DMS114 treated with DMSO at 0.1 percent for 48 hours (cell line): ENCODE data around the gene TYK2.
"Not testable (repeated sequence)": the region's sequence is repeated elsewhere in the genome, so short reads cannot be mapped to it uniquely, and the experiment has no call there.

Source experiments
- DNase-seq: peaks from one replicate; lab custom pipeline; 2025; ENCODE audit not compliant: unreplicated experiment; lab: John Stamatoyannopoulos, UW

The TYK2 gene

DNA sequence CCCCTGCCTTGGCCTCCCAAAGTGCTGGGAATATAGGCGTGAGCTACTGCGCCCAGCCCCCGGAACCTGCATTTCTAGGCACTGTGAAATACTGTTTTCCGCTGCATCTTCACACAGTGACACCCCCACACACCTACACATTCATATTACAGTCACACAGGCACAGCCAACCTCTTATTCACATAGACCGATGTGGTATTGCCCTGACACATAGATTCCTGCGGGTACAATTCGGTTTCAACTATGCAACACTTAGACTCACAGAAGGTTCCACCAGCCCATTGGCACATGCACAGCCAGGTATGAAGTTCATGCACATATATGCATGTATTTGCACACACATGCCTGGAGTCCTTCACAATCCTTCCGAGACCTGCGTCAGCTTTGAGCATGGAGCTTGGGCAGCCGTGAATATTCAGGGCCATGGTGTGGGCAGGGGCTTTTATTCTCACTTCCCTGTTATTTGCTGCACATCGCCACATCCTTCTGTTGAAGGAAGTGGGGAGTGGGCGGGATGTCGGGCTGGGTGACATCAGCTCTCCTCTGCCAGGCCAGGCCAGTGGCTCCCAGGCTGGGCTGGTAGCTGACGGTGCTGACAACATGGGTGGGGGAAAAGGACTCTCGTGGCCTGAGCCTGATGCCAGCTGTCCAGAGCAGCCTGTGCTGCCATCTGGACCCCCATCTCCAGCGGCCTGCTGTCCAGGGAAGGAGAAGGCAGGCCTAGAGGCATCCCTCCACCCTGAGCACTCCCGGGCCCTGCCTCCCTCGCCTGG, 28.3 kb upstream of the TYK2 start:
- DNase-seq, result no peak

- no peak for DNase-seq
These were observed 26.7 kb upstream of the TYK2 start for GRCh38 chr19:10407096-10407495.

GRCh38 chr19:10406191-10406590, 25.8 kb upstream of the TYK2 start:
- DNase-seq, result no peak

DNA sequence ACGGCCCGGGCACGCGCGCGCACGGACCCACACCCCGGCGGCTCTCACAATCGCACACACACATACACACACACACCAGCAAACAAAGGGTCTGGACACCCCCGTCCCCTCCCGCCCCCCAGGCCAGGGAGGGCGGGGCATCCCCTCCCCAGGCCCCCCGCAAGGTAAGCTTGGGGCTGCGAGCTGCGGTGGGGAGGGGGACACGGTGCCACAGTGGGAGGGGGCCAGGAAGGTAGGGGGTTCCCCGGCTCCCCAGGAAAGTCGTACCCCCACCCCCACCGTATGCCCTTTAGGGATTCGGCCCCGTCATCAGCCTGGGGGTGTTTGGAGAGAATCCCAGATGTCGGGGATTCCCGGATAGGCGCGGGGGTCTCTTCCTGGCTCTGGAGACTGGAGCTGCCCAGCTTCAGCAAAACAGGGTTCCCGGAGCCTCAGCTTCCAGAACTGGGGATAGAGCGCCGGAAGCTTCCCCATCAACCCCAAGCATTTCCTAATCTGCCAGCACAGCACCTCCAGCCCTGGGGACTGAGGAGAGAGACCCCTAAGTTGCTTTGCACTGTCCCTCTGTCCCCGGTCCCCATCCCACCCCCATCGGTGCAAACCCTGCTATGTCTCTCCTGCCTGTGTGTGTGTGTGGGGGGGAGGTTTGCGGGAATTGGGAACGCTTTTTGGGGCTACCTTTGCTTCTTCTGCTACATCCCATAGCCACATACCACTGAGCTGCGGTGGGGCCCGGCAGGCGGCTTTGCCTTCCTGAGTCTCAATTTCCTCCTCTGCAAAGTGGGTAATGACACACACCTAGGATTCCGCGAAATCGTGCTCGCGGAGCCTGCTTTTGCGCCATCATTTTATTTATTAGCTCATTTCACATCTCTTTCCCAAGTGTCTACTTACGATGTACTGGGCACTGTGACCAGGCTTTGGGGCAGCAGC, 24.8 kb upstream of the TYK2 start:
- DNase-seq, result no peak

- DNase-seq, result peak; percentile 81
These were observed 23.0 kb upstream of the TYK2 start, which contains the start of gene CDC37 for GRCh38 chr19:10403137-10404021. TSS of gene CDC37 (minus strand) at chr19:10403542. CDS start at chr19:10403479, 63 bp downstream.

DNA sequence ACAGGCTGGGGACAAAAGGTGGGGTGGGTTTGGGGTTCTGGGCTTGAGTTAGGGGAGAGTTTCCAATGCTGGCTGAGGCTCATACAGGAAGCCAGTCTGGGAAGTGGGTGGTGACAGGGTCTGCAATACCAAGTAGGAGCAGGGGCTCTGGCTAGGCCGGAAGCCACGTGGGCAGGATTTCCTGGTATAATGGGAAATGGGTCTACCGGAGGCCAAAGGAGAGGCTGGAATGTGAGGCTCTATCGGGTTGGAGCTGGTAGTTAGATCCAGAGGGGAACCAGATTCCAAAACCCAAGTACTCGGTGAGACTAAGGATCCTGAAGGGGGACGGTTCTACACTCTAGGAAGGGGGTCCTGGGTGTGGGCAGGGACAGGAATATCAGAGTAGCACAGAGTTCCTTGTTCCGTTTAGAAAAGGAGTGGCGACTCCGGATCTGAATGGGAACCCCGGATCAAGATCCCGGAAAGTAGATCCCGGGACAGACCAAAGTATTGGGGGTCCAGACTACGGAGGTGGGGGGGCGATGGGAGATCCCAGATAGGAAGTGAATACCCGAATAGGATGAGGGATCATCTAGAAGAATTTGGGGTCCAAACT, 22.2 kb upstream of the TYK2 start:
- no peak for DNase-seq

DNA sequence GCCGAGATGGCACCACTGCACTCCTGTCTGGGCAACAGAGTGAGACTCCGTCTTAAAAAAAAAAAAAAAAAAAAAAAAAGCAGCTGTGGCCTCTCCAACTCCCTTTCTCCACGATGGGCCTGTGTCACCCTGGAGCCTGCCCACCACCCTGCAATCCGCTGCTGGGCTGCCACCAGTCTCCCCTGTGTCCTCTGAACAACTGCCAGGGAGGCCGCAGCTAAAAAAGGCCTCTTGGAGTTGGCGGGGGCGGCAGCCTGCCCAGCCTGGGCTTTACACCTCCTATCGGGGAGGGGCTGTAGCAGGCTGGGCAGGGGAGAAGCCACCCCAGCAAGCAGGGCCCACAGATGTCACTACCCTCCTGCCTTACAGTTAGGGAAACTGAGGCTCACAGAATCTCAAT, 19.5 kb upstream of the TYK2 start:
- DNase-seq, result no peak

GRCh38 chr19:10399340-10399739, 19.0 kb upstream of the TYK2 start:
- DNase-seq, result not testable (repeated sequence)

DNA sequence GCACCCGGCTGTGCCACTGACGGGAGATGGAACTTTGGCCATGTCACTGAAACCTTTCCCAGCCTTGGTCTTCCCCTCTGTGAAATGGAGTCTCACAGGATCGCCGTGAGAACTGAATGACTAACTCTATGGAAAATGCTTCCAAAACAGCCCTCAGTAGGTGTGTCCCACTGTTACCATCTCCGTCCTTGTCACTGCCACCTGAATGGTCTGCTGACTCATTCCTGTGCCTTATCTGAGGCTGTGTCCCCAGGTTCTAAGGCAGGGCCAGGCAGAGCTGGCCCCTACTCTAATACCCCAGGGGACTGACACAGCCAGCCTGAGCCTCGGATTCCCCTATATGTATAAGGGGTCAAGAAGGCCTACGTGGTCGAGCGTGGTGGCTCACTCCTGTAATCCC, 18.4 kb upstream of the TYK2 start:
- no peak for DNase-seq

DNA sequence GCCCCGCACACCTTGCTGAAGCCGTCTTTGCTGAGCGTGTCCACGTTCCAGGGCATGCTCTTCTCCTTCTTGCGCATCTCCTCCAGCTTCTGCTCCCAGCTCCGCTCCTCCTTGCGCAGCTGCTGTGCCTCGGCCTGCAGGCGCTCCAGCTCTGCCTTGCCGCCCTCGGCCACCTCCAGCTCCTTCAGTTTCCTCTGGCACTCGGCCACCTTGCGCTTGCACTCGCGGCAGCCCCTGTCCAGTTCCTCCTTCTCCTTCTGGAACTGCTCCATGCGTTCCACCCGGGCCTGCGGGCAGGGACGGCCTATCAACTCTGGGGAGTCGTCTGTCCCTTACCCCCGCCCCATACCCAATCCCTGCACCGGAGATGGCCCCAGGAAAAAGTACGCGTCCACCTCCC, 15.5 kb upstream of the TYK2 start:
- DNase-seq, result no peak

GRCh38 chr19:10395436-10395835, 15.1 kb upstream of the TYK2 start:
- DNase-seq, result no peak

DNA sequence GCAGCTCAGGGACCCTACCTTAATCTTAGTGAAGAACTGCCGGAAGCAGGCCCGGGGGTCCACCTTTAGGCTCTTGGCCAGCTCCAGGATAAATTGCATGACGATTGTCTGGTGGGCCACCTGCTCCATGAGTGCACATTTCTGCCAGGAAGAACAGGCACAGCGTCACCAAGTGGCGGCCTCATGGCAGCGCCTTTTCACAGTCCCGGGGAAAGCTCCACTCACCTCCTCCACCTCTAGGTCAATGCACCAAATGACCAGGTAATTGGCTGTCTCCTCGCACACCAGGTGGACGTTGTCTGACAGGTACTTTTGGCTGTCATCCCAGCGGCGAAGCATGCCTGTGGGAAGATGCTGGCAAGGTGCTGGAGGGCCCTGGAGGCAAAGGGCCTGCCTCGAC, 14.6 kb upstream of the TYK2 start:
- no peak for DNase-seq

DNA sequence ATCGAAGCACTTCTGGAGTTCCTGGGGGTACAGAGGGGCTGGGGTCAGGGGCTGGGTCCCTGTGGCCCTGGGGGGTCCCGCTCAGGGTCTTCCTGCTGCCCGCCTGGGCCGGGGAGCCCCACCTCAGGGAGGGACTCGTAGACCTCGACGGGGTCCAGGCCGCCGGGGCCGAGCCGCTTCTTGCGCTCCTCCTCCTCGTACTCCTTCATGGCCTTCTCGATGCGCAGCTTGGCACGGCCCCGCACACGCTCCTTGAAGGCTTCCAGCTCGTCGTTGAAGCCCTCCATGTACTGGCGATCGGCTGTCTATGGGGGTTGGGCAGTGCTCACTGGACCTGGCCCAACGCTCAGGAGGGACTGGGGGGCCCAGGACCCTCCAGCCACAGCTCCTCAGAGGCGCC, 12.8 kb upstream of the TYK2 start:
- no peak for DNase-seq

GRCh38 chr19:10392120-10392519, 11.7 kb upstream of the TYK2 start:
- no peak for DNase-seq

- peak; percentile 26 for DNase-seq
These were observed 10.4 kb upstream of the TYK2 start for GRCh38 chr19:10390652-10391286.

DNA sequence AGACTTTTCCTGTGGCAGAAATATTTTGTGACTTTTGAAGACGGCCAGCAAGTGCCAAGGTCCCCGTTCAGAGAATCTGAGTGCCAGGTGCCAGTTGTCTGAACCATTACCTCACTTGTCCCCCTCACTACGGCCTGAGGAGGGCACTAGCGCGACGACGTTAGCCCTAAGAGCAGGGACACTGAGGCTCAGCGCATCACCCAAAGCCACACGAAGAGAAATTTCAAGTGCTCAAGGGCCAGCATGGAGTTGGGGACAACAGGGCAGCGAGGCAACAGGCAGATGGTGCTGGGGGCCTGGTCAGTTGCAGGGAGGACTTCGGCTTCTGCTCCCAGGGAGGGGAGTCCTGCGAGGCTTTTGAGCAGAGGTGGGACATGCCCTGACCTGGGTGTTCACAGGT, 9.5 kb upstream of the TYK2 start:
- no peak for DNase-seq

DNA sequence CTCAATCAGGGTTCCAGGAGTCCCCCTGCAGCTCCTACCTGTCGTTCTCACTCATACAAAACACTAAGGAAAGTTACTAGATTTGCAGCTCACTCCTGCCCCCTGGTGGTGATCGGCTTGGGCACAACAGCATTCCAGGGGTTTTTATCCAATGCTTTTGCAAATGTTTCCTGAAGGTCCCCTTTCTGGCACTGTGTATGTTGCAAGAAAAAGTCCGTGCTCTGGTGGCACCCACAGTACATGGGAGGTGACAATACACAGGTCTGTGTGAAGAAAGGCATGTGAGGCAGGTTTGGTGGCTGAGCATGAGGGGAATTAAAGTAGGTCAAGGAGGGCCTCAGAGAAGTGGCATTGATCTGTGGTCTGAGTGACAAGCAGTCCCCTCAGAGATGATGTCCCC, 8.6 kb upstream of the TYK2 start:
- DNase-seq, result peak; percentile 46

DNA sequence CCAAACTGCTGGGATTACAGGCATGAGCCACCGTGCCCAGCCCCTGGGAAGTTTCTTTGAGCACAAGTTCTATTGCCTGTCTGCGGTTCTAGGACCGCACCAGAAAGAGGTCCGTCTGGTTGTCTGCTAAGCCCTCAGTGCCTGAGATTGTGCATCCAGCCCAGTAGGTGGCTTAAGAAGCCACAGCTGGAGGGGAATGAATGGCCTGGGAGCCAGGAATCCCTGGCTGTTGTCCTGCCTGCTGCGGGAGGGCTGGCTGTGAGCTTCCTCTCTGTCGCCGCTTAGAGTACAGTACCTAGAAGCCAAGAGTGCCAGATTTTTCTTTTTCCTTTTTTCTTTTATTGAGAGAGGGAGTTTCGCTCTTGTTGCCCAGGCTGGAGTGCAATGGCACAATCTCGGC, 4.2 kb upstream of the TYK2 start:
- DNase-seq, result no peak

DNA sequence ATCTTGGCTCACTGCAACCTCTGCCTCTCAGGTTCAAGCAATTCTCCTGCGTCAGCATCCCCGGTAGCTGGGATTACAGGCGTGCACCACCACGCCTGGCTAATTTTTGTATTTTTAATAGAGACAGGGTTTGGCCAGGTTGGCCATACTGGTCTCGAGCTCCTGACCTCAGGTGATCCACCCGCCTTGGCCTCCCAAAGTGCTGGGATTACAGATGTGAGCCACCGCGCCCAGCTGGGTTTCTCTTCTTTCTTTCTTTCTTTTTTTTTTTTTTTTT, 2.8 kb upstream of the TYK2 start:
- DNase-seq, result not testable (repeated sequence)

GRCh38 chr19:10379880-10380312, 476 bp downstream of the TYK2 start:
- DNase-seq, result no peak
